BE2C (cell line): ENCODE measurements around the gene PPP1R14D.

Experiments
- DNase-seq: peaks from one replicate; pipeline ENCODE4 v3.0.0-alpha.2; 2020
- H3K27me3 ChIP-seq: fragments of 250-450 bp; sonication (Bioruptor Pico); 2 replicates; pipeline ENCODE4 v1.5.1; 2020; ENCODE audit warnings: mild to moderate bottlenecking
- H3K36me3 ChIP-seq: fragments of 250-450 bp; sonication (Bioruptor Pico); 2 replicates; pipeline ENCODE4 v1.5.1; 2020; ENCODE audit warnings: mild to moderate bottlenecking
- H3K4me1 ChIP-seq: fragments of 250-450 bp; sonication (Bioruptor Pico); 2 replicates; pipeline ENCODE4 v1.5.1; 2020
- H3K4me3 ChIP-seq: 2 replicates; pipeline ENCODE4 v1.5.1; 2011; ENCODE audit warnings: low read depth, low read length
- H3K9me3 ChIP-seq: fragments of 250-450 bp; sonication (Bioruptor Pico); 2 replicates; pipeline ENCODE4 v1.5.1; 2020
- TF ChIP-seq, protein P1 (sequence below): IDR thresholded peaks from 2 replicates; pipeline ENCODE4 v1.5.1; 2012; ENCODE audit warnings: mild to moderate bottlenecking, low read depth, low read length

The PPP1R14D gene

GRCh38 chr15:40845511-40846284, 17.2 kb upstream of the PPP1R14D start:
- no peaks in the 10 kb centered on the region for H3K36me3 ChIP-seq
- H3K4me1 ChIP-seq = peaks cover 4% of the 10 kb centered on the region; the same call in 1 of the 2 replicates
- H3K27me3 ChIP-seq = peaks cover 22% of the 10 kb centered on the region
- no peak overlapping the region for H3K4me3 ChIP-seq
- no peak for DNase-seq
- TF ChIP-seq, protein P1, sequence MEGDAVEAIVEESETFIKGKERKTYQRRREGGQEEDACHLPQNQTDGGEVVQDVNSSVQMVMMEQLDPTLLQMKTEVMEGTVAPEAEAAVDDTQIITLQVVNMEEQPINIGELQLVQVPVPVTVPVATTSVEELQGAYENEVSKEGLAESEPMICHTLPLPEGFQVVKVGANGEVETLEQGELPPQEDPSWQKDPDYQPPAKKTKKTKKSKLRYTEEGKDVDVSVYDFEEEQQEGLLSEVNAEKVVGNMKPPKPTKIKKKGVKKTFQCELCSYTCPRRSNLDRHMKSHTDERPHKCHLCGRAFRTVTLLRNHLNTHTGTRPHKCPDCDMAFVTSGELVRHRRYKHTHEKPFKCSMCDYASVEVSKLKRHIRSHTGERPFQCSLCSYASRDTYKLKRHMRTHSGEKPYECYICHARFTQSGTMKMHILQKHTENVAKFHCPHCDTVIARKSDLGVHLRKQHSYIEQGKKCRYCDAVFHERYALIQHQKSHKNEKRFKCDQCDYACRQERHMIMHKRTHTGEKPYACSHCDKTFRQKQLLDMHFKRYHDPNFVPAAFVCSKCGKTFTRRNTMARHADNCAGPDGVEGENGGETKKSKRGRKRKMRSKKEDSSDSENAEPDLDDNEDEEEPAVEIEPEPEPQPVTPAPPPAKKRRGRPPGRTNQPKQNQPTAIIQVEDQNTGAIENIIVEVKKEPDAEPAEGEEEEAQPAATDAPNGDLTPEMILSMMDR = no peak
- no peaks in the 10 kb centered on the region for H3K9me3 ChIP-seq

- Histone ChIP-seq H3K9me3 (no peaks in the 10 kb centered on the region), H3K27me3 (peaks cover 22% of the 10 kb centered on the region), H3K4me1 (peaks cover 4% of the 10 kb centered on the region), H3K4me3 (no peak overlapping the region), H3K36me3 (no peaks in the 10 kb centered on the region)
- no peak for DNase-seq
- TF ChIP-seq, protein P1 = no peak
Measured at GRCh38 chr15:40845036-40845435, 16.5 kb upstream of the PPP1R14D start.

DNA sequence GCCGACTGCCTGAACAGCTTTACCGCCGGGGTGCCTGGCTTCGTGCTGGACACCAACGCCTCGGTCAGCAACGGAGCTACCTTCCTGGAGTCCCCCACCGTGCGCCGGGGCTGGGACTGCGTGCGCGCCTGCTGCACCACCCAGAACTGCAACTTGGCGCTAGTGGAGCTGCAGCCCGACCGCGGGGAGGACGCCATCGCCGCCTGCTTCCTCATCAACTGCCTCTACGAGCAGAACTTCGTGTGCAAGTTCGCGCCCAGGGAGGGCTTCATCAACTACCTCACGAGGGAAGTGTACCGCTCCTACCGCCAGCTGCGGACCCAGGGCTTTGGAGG, 16.2 kb upstream of the PPP1R14D start:
- TF ChIP-seq, protein P1 = no peak
- Histone ChIP-seq H3K4me3 (no peak overlapping the region), H3K27me3 (peaks cover 22% of the 10 kb centered on the region), H3K9me3 (no peaks in the 10 kb centered on the region), H3K36me3 (no peaks in the 10 kb centered on the region), H3K4me1 (peaks cover 4% of the 10 kb centered on the region)
- no peak for DNase-seq

DNA sequence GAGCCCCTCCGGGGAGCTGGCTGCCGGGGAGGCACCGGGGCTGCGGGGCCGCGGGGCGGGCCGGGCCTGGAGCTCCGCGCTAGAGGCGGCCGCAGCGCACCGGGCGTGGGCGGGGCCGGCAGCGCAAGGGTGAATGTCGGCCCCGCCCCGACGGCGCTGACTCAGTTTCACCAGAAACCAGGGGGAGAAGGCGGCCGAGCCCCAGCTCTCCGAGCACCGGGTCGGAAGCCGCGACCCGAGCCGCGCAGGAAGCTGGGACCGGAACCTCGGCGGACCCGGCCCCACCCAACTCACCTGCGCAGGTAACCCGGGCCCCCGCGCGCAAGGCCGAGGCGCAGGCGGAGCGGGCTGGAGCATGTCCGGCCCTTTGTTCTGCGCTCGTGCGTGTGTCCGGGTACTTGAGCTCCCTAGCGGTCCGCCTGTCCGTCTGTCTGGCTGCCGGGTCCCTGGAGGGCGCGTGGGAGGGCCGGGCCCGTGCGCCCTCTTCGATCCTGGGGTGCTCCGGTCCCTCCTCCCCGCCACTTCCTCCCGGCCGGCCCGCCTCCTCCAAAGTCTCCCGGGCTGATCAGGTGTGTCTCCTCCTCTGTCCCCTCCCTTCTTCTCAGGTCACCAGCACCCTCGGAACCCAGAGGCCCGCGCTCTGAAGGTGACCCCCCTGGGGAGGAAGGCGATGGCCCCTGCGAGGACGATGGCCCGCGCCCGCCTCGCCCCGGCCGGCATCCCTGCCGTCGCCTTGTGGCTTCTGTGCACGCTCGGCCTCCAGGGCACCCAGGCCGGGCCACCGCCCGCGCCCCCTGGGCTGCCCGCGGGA, 15.6 kb upstream of the PPP1R14D start, which contains the start of gene SPINT1:
TSS of gene SPINT1 (plus strand) at position 164 of the 811 bp plus-strand sequence. CDS start at position 671, 507 bp downstream.
- no peak for DNase-seq
- Histone ChIP-seq H3K27me3 (peaks cover 22% of the 10 kb centered on the region), H3K4me3 (peak within 1 kb of the TSS; percentile 43), H3K4me1 (peaks cover 4% of the 10 kb centered on the region), H3K36me3 (no peaks in the 10 kb centered on the region), H3K9me3 (no peaks in the 10 kb centered on the region)
- TF ChIP-seq, protein P1 = no peak

GRCh38 chr15:40843261-40843884, 14.9 kb upstream of the PPP1R14D start:
- no peak for DNase-seq
- no peaks in the 10 kb centered on the region for H3K9me3 ChIP-seq
- H3K4me1 ChIP-seq = peaks cover 4% of the 10 kb centered on the region
- H3K36me3 ChIP-seq = no peaks in the 10 kb centered on the region
- H3K4me3 ChIP-seq = no peak overlapping the region
- peaks cover 22% of the 10 kb centered on the region for H3K27me3 ChIP-seq
- TF ChIP-seq, protein P1 = no peak
